Skeletal muscle cell (primary cell): ENCODE data around the gene TSPYL6.
A peak's percentile ranks its signal among the peaks of the same experiment; 100 is the strongest.

Experiments
- DNase-seq: peaks from one replicate; pipeline ENCODE4 v3.0.0-alpha.2; 2010; ENCODE audit warnings: low read depth
- H3K4me3 ChIP-seq: 2 replicates; pipeline ENCODE4 v1.5.1; 2011; ENCODE audit warnings: low read depth, mild to moderate bottlenecking, control low read depth, low read length, moderate library complexity

TSPYL6 gene

DNA sequence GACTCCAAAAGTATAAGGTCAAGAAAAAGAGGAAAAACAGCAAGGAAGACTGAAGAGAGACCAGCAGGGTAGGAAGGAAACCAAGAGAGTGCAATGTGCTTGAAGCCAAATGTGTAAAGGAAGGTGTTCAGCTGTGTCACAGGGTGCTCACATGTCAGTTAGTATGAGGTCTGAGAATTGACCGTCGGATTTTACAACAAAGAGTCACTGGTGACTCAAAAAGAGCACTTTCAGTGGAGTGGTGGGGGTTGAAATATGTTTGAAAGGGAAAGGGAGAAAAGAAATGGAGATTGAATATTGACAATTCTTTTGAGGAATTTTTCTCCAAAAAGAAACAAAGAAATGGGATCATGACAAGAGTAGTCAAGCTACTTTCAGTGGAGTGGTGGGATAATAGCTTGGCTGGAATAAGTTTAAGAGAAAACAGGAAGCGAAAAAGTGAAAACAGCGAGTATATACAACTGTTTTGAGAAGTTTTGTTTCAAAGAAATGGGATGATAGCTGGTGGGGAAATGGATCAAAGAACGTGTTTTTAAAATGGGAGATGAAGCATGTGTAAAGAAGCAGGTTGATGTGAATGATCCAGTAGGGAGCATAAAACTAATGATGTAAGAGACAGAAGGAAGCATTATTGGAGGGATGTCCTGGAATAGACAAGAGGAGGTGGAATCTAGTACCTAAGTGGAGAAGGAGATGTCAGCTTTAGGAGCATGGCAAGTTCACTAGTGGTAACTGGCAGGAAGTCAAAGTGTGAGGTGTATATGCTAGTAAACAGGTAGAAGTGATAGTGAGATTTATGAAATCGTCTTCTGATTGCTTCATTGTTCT is 3.6 kb upstream of the TSPYL6 start:
- no peak for DNase-seq
- no peak overlapping the region for H3K4me3 ChIP-seq

DNA sequence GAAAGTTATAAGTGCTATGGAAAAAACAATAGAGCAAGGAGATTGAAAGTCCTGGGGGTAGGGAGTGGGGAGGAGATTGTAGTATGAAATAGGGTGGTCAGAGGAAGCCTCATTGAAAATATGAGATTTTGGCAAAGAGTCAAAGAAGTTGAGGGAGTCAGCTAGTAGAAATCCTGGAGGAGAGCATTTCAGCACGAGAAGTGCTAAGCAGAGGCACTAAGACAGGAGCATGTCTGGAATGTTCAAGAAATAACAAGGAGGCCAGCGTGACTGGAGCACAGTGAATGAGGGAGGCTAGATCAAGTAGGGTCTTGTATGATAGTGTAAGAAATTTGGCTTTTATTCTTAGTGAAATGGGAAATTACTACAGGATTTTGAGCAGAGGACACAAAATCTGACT is 2.1 kb upstream of the TSPYL6 start:
- peak; percentile 23 for DNase-seq
- no peak overlapping the region for H3K4me3 ChIP-seq

DNA sequence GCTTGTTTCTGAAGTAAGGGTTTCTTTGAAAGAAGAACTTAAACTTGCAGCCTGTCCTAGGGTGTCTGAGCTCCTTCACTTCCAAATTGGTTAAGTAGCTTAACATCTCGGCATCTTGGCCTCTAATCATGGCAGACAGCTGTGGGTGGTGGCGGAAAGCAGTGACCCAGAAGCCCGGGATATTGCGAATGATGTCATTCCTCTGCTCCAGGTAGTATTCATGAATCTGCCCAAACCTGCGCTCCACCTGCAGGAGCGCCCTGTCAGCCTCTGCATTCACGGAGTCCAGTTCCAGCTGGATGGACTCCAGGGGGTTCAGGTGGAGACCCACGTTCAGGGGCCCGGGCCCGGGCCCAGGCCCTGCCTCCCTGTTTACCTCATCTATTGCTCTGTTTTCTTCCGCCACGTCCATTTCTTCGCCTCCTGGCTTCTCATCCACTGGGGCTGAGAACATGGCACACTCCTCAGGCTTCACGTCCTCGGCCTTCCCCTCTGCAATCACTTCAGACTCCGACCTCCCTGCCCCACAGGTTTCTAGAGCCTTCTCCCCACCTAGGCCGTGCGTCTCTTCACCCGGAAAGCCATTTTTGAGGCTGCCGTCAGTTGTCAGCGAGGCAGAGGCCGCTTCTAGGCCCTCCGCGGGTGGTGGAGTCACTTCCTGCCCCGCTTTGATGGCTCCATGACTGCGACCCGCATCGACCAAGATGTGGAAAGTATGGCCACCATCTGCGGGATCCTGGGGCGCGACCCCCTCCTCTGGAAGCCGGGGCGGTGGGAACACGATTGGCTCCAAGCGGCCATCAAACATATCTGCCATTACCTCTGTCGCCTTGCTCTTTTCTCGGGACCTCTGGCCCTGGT is 569 bp downstream of the TSPYL6 start:
- H3K4me3 ChIP-seq: no peak overlapping the region
- DNase-seq: no peak

DNA sequence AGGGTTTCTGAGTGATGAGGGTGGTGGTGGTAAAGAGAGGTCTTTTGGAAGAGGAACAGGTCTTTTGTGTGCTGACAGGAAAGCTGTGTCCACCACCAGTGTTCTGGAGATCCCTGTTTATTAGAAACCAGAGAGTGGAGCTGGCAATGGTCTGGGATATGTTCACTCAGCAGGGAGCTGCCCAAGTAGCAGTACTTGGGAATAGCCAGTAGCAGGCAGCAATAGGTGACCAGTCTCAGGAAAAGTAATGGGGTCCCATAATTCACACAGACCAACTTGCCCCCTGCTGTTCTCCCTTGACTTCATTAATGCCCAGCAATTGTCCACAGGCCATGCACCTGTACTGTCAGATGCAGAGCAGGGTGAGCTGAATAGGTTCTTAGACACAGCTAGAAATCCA is 1.8 kb downstream of the TSPYL6 start:
- DNase-seq: no peak
- H3K4me3 ChIP-seq: no peak overlapping the region

DNA sequence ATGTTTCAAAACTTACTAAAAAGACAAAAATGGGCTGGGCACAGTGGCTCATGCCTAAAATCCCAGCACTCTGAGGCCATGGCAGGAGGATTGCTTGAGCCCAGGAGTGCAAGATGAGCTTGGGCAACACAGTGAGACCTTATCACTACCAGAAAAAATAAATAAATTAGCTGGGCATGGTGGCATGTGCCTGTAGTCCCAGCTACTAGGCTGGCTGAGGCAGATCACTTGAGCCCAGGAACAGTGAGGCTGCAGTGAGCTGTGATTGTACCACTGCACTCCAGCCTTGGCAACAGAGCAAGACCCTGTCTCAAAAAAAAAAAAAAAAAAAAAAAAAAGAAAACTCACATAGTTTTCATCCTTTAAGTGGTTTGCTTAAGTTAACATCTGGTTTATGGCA is 6.4 kb downstream of the TSPYL6 start:
- no peak for DNase-seq
- H3K4me3 ChIP-seq: no peak overlapping the region

DNA sequence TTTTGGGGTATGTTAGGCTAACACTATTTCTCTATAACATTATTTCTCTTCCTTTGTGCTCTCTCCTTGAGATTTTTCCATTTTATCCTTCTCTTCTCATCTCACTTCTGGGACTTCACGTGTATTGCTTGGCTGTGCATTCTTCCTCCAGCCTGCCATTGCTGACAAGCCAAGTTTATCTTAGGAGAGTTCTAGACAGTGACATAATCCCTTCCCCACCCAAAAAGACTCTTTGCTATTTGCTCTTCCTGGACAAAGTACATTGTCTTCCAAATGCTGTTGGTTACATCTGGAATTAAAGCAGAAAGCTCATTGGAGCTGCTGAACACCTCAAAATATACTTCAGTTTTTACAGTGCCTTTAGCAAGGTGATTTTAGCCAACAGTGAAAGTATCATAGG is 8.9 kb downstream of the TSPYL6 start:
- no peak for DNase-seq
- H3K4me3 ChIP-seq: no peak overlapping the region

DNA sequence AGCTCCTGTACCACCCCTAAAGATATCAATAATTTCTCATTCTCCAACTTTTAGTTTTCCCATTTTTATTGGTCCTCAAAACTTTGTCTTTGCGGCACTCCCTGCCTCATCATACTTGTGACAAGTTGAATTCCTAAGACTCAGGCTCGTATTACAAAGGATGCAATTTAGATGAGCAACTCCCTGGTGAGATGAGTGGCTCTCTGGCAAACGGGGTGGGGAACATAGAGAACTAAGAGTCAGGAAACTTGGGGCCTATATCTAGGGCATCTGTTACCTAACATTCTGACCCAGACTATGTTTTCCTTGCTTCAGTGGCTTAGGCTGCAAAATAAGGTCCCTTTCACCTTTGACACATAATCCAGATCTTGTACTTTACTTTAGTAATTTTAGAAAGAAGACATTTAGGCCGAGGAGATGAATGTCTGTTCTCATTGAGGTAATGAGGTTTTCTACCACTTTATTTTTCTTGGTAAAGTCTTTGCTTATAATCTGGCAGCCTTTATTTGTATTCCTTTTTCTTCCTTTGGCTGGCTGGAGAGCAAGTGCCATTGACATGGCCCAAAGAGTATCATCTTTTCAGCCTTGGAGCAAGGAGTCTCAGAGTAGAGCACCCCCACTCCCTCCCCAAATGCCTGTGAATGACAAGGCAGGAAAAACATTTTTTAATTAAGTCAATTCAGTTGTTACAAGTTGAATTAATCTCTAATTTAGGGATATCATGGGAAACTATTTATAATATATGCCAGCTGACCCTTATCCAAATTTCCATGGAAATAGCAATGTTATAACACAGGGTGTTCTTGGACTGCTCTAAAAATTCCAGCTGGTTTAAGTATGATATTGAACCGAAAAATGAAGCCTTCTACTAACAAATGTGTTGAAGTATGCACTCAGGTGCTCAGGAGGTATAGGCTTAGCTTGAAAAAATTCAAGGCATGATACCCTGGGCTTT is 15.2 kb downstream of the TSPYL6 start:
- peak; percentile 60 for DNase-seq
- H3K4me3 ChIP-seq: no peak overlapping the region

DNA sequence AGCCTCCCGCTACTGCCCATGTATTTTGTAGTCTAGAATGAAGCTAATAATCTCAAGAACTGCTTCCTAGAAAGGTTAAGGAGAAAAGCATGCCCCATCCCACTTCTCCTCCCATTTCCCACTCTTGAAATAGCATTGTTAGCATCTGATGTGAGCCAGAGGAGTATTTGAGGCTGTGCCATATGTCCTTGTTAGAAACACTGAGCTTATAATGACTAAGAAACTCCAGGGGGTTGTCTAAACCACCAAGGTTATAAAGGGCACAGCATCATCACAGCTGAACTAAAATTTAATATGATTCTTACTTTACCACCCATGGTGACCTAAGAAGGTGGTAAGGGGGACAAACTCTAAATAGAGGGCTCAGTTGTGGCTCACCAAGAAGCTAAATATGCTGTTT is 16.6 kb downstream of the TSPYL6 start:
- no peak overlapping the region for H3K4me3 ChIP-seq
- DNase-seq: peak; percentile 92

DNA sequence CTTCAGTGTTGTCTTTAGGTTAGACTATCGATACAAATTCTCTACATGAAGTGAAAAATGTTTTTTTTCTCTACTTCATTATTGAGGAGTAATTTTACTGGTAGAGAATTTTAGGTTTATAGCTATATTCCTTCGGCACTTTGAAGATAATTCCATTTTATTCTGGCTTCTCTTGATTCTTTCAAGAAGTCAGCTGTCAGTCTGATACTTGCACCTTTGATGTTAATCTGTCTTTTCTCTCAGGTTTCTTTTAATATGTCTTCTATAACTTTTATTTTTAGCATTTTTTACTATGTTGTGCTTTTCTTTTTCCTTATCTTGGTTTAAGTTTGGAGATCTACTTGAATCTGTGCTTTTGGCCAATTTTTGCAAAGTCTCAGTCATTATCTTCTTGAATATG is 18.6 kb downstream of the TSPYL6 start:
- no peak overlapping the region for H3K4me3 ChIP-seq
- DNase-seq: no peak

DNA sequence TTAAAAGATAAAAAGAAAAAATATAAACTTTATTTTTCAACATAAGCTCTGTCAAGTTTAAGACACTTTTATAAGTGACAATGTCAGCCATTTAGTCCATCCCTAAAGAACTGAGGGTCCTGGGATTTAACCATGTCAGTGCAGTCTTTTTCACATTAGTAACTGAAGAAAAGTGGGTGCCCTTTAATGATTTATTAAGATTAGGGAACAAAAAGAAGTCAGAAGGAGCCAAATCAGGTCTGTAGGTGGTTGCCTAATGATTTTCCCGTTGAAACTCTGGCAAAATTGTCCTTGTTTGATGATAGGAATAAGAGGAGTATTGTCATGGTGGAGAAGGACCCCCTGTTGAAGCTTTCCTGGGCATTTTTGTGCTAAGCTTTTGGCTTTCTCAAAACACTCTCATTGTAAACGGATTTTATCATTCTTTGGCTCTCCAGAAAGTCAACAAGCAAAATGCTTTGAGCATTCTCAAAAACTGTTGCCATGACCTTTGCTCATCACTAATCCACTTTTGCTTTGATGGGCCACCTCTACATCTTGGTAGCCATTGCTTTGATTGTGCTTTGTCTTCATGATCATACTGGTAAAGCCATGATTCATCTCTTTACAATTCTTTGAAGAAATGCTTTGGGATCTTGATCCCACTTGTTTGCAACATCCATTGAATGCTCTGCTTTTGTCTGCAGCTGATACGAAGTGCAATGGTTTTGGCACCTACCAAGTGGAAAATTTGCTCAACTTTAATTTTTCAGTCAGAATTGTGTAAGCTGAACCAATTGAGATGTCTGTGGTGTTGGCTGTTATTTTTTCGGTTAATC is 22.0 kb downstream of the TSPYL6 start:
- H3K4me3 ChIP-seq: no peak overlapping the region
- no peak for DNase-seq

DNA sequence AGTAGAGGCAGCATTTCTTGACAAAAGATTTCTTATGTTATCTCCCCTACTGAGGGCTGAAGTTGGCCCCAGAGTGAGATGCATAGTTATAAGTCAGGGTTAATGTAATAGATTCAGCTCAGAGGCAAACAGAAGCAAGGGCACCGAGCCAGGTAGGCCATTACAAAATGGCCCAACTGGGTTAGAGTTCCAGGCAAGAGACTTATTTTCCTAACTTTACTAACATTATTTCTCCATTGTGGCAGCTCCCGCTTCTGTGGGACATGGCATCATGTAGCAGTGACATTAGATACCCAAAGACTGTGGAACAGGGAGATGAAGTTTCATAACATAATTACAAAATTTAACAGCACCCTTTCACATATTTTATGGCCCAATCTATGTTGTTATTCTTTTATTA is 27.1 kb downstream of the TSPYL6 start:
- DNase-seq: no peak

DNA sequence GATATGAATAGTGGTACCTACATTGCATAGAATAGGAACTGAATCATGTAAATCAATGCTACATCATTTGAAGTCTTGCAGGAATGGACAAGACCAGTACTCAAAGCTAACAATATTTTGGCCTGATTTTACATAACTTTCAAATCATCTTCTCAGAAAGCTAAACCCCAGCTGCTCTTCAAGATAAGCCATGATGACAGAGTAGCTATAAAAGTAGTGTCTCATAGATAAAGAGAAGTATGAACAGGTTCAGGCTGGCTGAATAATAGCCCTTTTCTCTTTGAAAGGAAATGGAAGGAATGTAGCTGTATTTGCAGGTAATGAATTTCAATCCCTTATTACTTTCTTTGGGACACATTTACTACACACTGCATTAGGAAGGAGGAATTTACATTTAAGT is 28.2 kb downstream of the TSPYL6 start:
- no peak for DNase-seq
- H3K4me3 ChIP-seq: no peak overlapping the region

More for the DNA sequence above, 27.1 kb downstream of the TSPYL6 start:
- H3K4me3 ChIP-seq: no peak overlapping the region

DNA sequence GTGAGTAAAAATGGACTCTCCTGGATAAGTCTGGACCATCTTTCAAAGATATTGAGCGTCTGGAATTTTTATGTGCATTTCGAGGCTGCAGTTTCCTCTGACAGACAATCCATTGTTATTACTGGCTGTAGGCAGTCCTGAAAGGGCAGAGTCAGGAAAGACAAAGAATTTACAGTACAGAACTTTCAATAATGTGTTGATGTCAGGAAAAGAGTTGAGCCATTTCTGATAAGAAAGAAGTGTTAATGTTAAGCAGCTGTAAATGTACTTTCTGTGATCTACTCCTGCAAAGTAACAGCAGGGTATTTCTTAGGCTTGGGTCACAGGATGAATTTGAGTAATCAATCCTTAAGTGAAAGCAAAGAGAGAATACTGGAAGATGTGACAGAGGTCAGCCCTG is 29.8 kb downstream of the TSPYL6 start:
- no peak overlapping the region for H3K4me3 ChIP-seq
- no peak for DNase-seq

DNA sequence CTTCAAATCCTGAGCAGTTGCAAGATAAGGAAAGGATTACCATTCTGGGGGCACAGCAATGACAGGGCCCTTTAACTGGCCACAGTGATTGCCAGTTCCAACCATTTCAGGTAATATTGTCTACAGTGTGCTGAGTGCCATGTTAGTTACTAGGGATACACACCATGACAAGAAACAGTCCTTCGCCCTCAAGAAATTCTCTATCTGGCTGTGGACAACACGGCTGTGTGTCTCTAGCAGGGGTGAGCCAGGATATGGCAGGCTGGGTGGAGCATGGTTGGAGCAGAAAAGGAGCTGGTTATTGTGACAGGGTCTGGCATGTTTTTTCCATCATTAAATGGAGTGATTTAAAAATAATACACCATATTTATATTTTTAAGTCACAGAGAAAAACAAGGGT is 31.0 kb downstream of the TSPYL6 start:
- no peak overlapping the region for H3K4me3 ChIP-seq
- DNase-seq: no peak

DNA sequence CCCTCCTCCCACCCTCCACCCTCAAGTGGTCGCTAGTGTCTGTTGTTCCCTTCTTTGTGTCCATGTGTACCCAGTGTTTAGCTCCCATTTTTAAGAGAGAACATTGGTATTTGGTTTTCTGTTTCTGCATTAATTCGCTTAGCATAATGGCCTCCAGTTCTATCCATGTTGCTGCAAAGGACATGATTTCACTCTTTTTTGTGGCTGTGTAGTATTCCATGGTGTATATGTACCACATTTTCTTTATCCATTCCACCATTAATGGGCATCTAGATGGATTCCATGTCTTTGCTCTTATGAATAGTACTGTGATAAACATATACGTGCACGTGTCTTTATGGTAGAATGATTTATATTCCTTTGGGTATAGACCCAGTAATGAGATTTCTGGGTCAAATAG is 42.9 kb downstream of the TSPYL6 start:
- H3K4me3 ChIP-seq: no peak overlapping the region
- no peak for DNase-seq

DNA sequence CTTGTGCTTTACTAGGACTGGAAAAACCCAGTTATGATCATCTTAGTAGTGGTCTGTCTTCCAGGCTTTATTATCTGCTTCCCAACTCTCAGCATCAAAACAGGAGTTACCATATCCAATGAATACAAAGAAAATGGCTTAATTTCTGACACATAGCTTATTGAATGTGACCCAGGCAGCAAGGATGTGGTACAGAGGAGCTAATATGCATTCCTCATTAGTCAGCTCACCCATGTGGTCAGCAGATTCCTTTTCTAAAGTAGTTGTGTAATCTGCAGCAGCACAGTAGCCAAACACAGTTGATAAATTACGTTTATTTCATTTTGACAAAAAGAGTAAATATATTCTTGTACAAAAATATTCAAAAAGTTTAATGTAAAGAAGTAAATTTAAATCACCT is 43.6 kb downstream of the TSPYL6 start:
- H3K4me3 ChIP-seq: no peak overlapping the region
- DNase-seq: peak; percentile 84

DNA sequence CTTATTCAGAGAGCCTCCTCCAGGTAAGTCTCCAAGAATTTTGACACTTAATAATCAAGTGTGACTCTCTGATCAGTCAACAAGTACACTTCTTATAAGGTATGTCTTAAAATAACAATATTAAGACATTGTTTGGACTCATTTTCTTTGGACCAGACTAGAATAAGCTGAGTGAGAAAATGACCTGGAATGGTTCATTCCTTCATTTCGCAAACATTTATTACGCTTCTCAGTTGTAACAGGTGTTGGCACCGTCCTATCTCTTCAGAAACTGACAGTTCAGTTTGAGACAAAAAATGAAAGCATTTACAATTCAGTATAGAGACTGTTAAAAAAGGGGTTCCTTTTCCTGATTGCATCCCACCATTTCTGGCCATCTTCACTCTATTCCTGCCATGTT is 46.6 kb downstream of the TSPYL6 start:
- DNase-seq: no peak
- no peak overlapping the region for H3K4me3 ChIP-seq

DNA sequence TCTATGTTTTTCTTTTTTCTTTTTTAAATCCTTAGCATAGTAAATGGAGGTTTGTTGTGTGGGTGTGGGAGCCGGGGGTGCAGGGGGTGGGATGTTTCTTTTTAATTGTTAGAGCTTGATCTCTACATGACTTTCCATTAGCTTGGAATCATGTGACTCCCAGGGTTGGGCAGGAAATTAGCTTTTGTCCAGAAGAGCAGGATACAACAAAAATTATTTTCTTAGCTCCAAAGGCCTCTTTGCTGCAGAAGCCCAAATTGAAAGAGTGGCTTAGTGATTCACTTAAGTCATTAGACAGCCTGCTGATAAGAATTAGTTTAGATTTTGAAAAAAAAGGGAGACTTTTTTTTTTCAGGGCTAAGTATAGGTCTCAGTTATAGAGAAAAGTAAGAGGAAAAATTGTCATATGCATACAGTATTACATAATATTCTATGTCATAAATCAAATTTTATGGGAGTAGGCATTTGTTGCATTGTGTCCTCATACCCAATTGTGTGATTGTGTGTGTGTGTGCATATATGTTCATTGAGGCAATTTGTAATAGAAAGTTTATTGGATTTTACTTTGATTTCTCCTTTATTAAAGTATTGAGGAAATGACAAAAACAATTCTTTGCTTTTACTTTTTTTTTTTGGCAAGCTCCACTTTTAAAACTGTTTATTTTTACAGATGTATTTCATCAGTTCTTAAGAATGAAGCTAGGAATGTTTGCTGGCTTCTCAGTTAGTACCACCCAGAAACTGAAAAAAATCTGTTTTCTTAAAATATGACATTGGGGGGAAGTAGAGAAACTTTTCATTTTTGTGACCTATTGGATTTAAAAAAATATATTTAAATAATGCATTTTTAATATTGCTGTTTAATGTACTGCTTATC is 47.4 kb downstream of the TSPYL6 start:
- DNase-seq: no peak

More for the DNA sequence above, 47.4 kb downstream of the TSPYL6 start:
- H3K4me3 ChIP-seq: no peak overlapping the region
